Suprapubic skin (tissue), 4 donors: ENCODE results near the gene RYK. TPM values are rescaled to one million over a fixed set of nuclear protein-coding genes. Genes with fewer than 3 reads are reported as not detected.

Source experiments
- DNase-seq, 2 donors: peaks; one replicate each; pipeline ENCODE4 v3.0.0-alpha.2; 2019; ENCODE audit warnings: low spot score in 2 of 2
- H3K27ac ChIP-seq: fragments of 200-600 bp; sonication (generic); one replicate; pipeline ENCODE4 v1.5.1; 2019
- H3K27me3 ChIP-seq: fragments of 200-600 bp; sonication (generic); one replicate; pipeline ENCODE4 v1.5.1; 2019
- H3K36me3 ChIP-seq: fragments of 200-600 bp; sonication (generic); one replicate; pipeline ENCODE4 v1.5.1; 2019
- H3K4me1 ChIP-seq: fragments of 200-600 bp; sonication (generic); one replicate; pipeline ENCODE4 v1.5.1; 2019
- H3K4me3 ChIP-seq: fragments of 200-600 bp; sonication (generic); one replicate; pipeline ENCODE4 v1.5.1; 2019; ENCODE audit warnings: mild to moderate bottlenecking
- H3K9me3 ChIP-seq: fragments of 200-600 bp; sonication (generic); one replicate; pipeline ENCODE4 v1.5.1; 2019
- CTCF ChIP-seq, 2 donors: fragments of 200-600 bp in 1 of 2; fragments of 450-650 bp in 1 of 2; sonication (generic) in 1 of 2; IDR thresholded peaks; one replicate each; pipeline ENCODE4 v1.5.1; 2016 to 2019; ENCODE audit warnings: antibody characterized with exemption in 2 of 2, mild to moderate bottlenecking in 1 of 2, moderate library complexity in 1 of 2
- EP300 ChIP-seq: sonication (generic); formaldehyde crosslinking; IDR thresholded peaks from one replicate; pipeline ENCODE4 v1.6.1; 2017; ENCODE audit warnings: antibody characterized with exemption
- POLR2A ChIP-seq, 2 donors: fragments of 450-650 bp; IDR thresholded peaks; one replicate each; pipeline ENCODE4 v1.6.1; 2017; ENCODE audit warnings: antibody characterized with exemption in 2 of 2, mild to moderate bottlenecking in 2 of 2, moderate library complexity in 2 of 2
- POLR2AphosphoS5 ChIP-seq, 3 donors: sonication (generic); formaldehyde crosslinking; IDR thresholded peaks; one replicate each; pipeline ENCODE4 v1.6.1; 2017; ENCODE audit warnings: antibody characterized with exemption in 3 of 3
- WGBS: methylation state at CpG from one replicate; pipeline ENCODE4 v1.1.5; 2018; 5-methylcytosine and 5-hydroxymethylcytosine counted together
- total RNA-seq, 4 donors: library from RNA; depleted of rRNA; stranded (reverse); fragments of >200 nt; gene quantifications; one replicate each; pipeline ENCODE4 v1.1.0, GENCODE V29; 2016

Gene RYK
- total RNA-seq, 4 donors from 2014 or later, result 65.5 to 214 (median 80.1) TPM

DNA sequence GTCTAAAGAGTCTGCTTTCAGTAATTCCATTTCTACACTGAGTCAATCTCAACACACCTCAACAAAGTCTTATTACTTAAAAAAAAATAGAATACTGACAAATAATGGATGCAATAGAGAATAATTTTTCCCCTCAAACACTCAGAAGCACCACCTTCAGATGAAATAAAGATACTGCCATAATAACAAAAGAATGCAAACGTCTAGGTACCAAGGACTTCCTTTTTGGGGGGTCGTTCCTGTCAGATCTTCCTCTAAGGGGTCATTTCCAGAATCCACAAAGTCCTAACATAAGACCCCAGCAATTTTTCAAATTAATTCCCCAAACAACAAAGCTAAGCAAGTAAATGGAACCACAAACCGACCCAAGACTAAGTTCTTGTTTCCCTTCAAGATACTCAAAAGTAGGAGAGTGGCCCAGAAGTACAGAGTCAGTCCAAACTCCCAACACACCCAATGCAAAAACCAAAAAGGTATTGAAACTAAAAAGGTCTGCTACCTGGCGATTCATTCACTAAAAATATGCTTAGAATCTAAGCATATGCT, 1.3 kb downstream of the RYK start:
- Histone ChIP-seq H3K9me3 (no peaks in the 10 kb centered on the region), H3K4me3 (peak overlapping the region; percentile 83), H3K36me3 (no peaks in the 10 kb centered on the region), H3K27me3 (no peaks in the 10 kb centered on the region), H3K4me1 (peaks cover 51% of the 10 kb centered on the region), H3K27ac (no peak overlapping the region)
- no peak for TF ChIP-seq POLR2A (IDR thresholded peaks at IDR 0.05)
- 2% methylated on average over 4 of the region's 4 CpGs for WGBS
- no peak for DNase-seq

- TF ChIP-seq CTCF (IDR thresholded peaks at IDR 0.05) (no peak), POLR2AphosphoS5 (IDR thresholded peaks at IDR 0.05) (no peak), POLR2A (IDR thresholded peaks at IDR 0.05) (no peak), EP300 (no peak)
- Histone ChIP-seq H3K27me3 (no peaks in the 10 kb centered on the region), H3K4me3 (no peak overlapping the region), H3K9me3 (no peaks in the 10 kb centered on the region), H3K36me3 (no peaks in the 10 kb centered on the region), H3K27ac (no peak overlapping the region), H3K4me1 (peaks cover 63% of the 10 kb centered on the region)
- 95% methylated on average over 2 of the region's 2 CpGs for WGBS
- DNase-seq, result no peak
Observed at GRCh38 chr3:134244921-134245320, 5.7 kb downstream of the RYK start.

DNA sequence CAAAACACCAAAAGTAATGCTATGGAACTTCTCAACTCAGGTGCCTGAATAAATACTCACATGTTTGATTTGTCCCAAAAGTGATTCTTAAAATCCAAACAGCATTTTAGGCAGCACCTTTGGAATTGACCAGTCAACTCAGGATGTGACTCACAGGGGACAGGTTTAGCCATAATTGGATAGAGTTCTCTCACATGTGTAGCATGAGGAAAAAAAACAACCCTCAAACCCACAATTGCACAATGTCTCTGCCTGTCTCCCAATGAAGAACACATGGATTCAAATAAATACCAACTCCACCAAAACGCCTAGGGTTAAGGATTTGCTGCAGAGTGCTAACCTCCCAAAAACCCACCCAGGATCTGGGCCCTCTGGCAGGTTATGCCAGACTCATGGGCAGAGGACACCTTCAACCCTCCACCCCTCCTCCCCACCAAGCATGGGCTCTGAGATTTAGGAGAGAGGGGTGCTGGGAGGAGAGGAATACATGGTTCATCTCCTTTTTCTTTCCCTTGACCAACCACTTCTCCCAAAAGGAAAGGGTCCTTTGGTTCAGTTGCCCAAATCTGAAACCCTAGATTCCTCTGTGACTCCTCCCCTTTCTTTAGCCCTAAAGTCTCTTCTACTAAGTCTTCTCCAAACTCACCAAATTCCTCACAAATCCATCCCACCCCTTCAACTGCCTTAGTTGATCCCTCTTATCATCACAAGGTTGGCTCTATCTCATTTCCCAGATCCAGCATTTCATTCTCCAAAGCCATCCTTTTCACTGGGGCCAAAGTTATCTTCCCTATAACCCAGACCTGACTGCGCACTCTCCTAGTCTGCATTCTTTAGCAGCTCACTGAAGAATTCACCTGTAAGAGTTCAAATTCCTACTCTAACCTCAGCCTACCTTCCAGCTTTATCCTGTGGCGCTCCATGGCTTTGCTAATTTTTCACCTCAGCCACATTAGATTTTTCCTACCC, 7.7 kb downstream of the RYK start:
- peaks cover 59% of the 10 kb centered on the region for H3K4me1 ChIP-seq

GRCh38 chr3:134239538-134239937, 11.1 kb downstream of the RYK start:
- H3K4me3 ChIP-seq, result no peak overlapping the region
- TF ChIP-seq POLR2A (IDR thresholded peaks at IDR 0.05) (no peak), POLR2AphosphoS5 (IDR thresholded peaks at IDR 0.05) (no peak), EP300 (no peak), CTCF (IDR thresholded peaks at IDR 0.05) (no peak)
- 88% methylated on average over 1 of the region's 1 CpG for WGBS
- no peak for DNase-seq
- H3K36me3 ChIP-seq, result no peaks in the 10 kb centered on the region
- peak overlapping the region; percentile 1 for H3K27ac ChIP-seq
- peaks cover 76% of the 10 kb centered on the region for H3K4me1 ChIP-seq
- H3K27me3 ChIP-seq, result no peaks in the 10 kb centered on the region
- no peaks in the 10 kb centered on the region for H3K9me3 ChIP-seq

More for the DNA sequence above, 7.7 kb downstream of the RYK start:
- whole genome bisulfite sequencing, result 71% methylated on average over 3 of the region's 3 CpGs
- H3K4me3 ChIP-seq, result no peak overlapping the region
- no peak for DNase-seq
- TF ChIP-seq EP300 (no peak), CTCF (IDR thresholded peaks at IDR 0.05) (no peak), POLR2AphosphoS5 (IDR thresholded peaks at IDR 0.05) (no peak), POLR2A (IDR thresholded peaks at IDR 0.05) (no peak)
- H3K9me3 ChIP-seq, result no peaks in the 10 kb centered on the region
- H3K36me3 ChIP-seq, result no peaks in the 10 kb centered on the region
- H3K27ac ChIP-seq, result peak overlapping the region; percentile 6
- no peaks in the 10 kb centered on the region for H3K27me3 ChIP-seq

GRCh38 chr3:134237454-134238145, 13.1 kb downstream of the RYK start:
- H3K9me3 ChIP-seq, result no peaks in the 10 kb centered on the region
- no peak overlapping the region for H3K4me3 ChIP-seq
- H3K27me3 ChIP-seq, result no peaks in the 10 kb centered on the region
- TF ChIP-seq CTCF (IDR thresholded peaks at IDR 0.05), result no peak
- no peak for TF ChIP-seq POLR2AphosphoS5 (IDR thresholded peaks at IDR 0.05)
- no peak for TF ChIP-seq POLR2A (IDR thresholded peaks at IDR 0.05)
- TF ChIP-seq EP300, result no peak
- peak overlapping the region; percentile 20 for H3K27ac ChIP-seq
- WGBS, result 70% methylated on average over 4 of the region's 4 CpGs
- peaks cover 60% of the 10 kb centered on the region for H3K4me1 ChIP-seq
- DNase-seq, result no peak
- H3K36me3 ChIP-seq, result no peaks in the 10 kb centered on the region
